ENCODE data around the gene IL1RAPL1.

IL1RAPL1 gene

DNA sequence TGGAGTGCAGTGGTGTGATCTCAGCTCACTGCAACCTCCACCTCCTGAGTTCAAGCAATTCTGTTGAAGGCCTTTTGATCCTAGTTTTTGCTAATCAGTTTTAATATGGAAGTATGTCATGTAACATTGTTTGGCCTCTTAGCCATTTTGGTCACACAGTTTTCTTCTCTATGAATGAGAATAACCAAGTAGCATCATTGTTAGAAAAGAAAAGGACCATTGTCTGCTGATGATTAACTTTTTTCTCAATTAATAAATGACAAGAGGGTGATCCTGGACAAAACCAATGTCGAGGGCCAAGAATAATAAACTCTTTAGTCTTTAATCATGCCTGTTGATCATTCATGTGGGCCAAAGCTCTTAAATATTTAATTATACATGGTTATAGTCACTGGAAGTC lies 1338.8 kb downstream of the IL1RAPL1 start:
- in situ Hi-C loops (cut with HindIII; ENCODE audit: low pct_ligation_motif_present, low pct_unique_long_range_greater_than_20kb, low sequenced_read_pairs): no loop called here
- no peak for DNase-seq

DNA sequence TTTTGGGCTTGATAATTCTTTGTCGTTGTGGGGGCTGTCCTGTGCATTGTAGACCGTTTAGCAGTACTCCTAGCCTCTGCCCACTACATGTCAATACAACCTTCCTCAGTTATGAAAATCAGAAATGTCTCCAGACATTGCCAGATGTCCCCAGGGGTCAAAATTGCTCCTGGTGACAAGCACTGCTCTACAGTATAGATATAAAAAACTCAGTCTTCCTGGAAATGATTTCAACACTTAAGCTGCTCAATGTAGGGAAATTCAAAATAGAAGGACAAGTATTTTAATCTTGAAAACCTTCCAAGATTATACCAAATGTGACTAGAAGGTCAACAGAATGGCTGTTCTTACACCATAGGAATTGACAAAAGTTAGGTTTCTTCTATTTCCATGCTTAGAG lies 1339.4 kb downstream of the IL1RAPL1 start:
- DNase-seq: no peak

GRCh38 chrX:29935455-29935854 lies 1348.2 kb downstream of the IL1RAPL1 start:
- in situ Hi-C loops (cut with HindIII; ENCODE audit: low pct_ligation_motif_present, low pct_unique_long_range_greater_than_20kb, low sequenced_read_pairs): no loop called here
- DNase-seq: no peak

More for the DNA sequence above, 1339.4 kb downstream of the IL1RAPL1 start:
- in situ Hi-C loops (cut with HindIII; ENCODE audit: low pct_ligation_motif_present, low pct_unique_long_range_greater_than_20kb, low sequenced_read_pairs): no loop called here

DNA sequence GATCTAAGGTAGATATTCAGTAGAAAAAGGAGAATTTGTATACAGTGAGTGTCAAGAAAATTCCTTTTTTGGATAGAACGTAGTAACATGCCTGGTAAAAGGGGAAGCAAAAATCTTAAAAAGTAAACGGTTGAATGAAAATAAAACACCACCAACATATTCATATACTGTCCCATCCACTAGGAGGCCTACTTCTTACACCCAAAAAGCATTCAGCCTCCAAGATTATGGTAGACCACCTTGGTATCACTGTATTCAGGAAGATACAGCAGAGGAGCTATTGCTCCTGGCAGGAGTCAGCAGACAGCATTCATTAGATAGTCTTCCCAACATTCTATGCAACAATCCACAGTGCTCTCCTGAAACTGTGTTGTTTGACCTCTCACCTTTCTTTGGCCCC lies 1353.5 kb downstream of the IL1RAPL1 start:
- in situ Hi-C loops (cut with HindIII; ENCODE audit: low pct_ligation_motif_present, low pct_unique_long_range_greater_than_20kb, low sequenced_read_pairs): no loop called here
- DNase-seq: no peak

DNA sequence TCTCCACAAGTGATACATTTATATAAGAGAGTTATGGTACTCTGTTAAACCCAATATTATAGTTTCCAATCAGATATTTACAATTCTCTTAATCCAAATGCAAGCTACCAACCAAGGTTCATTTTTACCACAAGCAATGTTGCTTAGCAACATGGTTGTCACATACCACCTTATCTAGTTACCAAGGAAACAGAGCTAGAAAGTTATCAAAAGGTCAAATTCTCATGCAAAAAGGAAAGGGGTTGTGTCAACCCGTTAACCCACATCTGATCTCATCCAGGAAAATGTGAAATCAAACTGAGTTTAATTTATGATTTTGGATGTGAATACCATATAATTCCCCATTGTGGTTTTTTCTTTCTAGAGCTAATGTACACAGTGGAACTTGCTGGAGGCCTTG lies 1354.0 kb downstream of the IL1RAPL1 start:
- DNase-seq: no peak
- in situ Hi-C loops (cut with HindIII; ENCODE audit: low pct_ligation_motif_present, low pct_unique_long_range_greater_than_20kb, low sequenced_read_pairs): no loop called here

DNA sequence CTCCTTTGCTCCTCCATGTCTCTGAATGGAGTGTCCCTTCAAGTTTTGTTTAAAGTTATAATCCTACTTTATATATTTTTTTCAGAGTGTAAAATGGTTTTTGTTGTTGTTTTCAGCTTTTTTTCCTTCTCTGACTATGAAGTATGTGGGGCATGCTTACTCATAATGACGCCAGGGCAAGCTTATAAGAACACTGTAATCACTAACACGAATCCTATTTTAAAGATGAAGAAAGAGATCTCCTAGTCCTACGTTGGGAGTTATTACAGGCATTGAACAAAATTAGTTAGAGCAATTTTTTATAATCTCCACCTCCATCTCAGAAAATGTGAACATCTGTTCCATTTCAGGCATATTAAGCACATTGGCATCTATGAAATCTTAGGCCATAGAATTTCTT lies 1360.0 kb downstream of the IL1RAPL1 start:
- in situ Hi-C loops (cut with HindIII; ENCODE audit: low pct_ligation_motif_present, low pct_unique_long_range_greater_than_20kb, low sequenced_read_pairs): no loop called here
- no peak for DNase-seq

- in situ Hi-C loops (cut with HindIII; ENCODE audit: low pct_ligation_motif_present, low pct_unique_long_range_greater_than_20kb, low sequenced_read_pairs): no loop called here
- no peak for DNase-seq
Measured at GRCh38 chrX:29948653-29949052, 1361.4 kb downstream of the IL1RAPL1 start.

DNA sequence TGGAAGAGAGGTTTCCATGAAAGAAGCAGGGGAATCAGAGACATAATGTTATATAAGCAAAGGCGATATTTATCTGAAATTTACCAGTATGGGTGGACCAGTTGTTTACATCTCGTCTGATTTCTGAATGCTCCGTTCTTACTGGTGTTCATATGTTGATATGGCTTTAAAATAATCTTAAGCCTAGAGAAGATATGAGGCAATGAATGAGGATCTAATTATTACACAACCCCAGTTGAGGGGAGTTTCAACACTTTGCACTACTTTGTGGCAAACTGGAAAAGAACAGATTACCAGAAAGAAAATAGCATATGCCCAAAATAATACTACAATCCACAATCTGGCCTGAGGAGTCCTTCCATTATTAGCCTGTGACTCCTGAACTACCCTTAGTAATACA lies 1364.8 kb downstream of the IL1RAPL1 start:
- no peak for DNase-seq
- in situ Hi-C loops (cut with HindIII; ENCODE audit: low pct_ligation_motif_present, low pct_unique_long_range_greater_than_20kb, low sequenced_read_pairs): no loop called here

GRCh38 chrX:29962061-29962460 lies 1374.8 kb downstream of the IL1RAPL1 start:
- no peak for DNase-seq
- in situ Hi-C loops (cut with HindIII; ENCODE audit: low pct_ligation_motif_present, low pct_unique_long_range_greater_than_20kb, low sequenced_read_pairs): no loop called here

DNA sequence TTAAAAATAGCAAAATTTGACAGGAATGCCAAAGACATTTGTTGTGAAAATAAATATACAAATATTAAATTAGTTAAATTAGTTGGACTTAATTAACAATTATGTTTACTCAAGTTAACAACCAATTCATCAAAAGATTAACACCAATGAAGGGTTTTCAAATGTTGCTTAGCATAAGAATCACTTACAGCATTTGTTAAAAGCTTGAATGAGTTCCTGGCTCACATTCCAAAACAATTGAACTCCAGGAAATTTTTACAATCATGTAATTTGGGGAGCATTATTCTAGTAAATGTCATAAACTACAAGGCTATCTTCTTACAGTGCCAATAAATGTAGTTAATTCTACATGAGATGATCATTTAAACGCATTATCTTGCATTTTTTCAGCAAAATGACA lies 1378.4 kb downstream of the IL1RAPL1 start:
- in situ Hi-C loops (cut with HindIII; ENCODE audit: low pct_ligation_motif_present, low pct_unique_long_range_greater_than_20kb, low sequenced_read_pairs): no loop called here
- DNase-seq: no peak

DNA sequence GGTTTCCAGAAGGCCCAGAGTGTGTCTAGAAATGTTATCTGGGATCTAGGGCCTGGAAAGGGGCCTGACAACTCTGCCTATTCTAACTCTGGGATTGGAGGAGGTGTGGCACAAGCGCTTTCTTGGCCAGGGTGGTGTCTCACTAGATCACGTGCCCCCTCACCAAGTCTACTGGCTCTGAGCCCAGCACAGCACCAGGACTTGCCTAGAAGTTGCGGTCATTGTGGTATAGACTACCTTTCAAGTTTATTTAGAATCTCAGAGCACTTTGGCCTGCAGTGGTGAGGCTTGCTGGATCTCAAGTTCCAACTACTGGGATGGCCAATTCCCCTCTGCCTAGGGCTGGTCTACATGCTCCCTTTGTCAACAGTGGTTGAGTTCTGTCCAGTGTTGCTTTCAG lies 1404.8 kb downstream of the IL1RAPL1 start:
- in situ Hi-C loops (cut with HindIII; ENCODE audit: low pct_ligation_motif_present, low pct_unique_long_range_greater_than_20kb, low sequenced_read_pairs): no loop called here
- no peak for DNase-seq

GRCh38 chrX:30005813-30006212 lies 1418.6 kb downstream of the IL1RAPL1 start:
- no peak for DNase-seq
- in situ Hi-C loops (cut with HindIII; ENCODE audit: low pct_ligation_motif_present, low pct_unique_long_range_greater_than_20kb, low sequenced_read_pairs): no loop called here

Data from ACHN (cell line).